ENCODE data around the gene THRAP3. TPM values are rescaled to one million over a fixed set of nuclear protein-coding genes. Genes with fewer than 3 reads are reported as not detected.

Gene THRAP3
- total and polyA plus RNA-seq, 9 of the 15 experiments (the other 6 are each of a cell fraction or from before 2014, with no cell fraction given) = 66.2 to 135 (median 113) TPM

DNA sequence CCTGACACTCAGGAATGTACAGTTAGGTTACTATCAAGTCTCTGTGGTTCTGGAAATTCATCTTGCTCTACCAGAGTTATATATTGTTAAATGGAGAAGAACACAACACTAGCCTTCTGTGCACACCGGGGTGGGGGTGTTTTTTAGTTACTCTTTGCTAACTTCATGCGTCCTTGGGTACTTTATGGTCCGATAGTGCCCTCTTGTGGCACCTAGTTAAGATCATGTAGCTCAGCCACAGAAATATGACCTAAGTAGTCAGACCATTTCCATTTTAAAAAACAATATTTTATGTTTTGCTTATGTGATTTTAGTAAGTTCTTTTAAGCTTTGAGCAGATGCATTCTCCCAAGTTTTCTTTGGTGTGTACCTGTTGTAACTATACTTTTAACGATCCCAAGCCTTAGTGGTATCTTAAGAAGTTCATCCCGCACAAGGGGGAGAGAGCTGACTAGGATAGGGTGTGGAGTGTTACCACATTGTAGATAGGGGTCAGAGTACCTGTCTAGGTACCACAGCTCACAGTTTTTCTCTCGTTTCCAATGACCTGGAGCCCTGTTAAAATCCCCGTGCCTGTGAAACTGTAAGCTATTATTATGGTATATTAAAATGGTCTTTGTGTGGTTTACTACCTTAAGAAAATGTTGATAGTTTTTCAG is 61.3 kb downstream of the THRAP3 start (continued):
- TF ChIP-seq SMC3 (conservative IDR thresholded peaks at IDR 0.05; ENCODE audit: insufficient read depth, low read depth, low read length) (peak; percentile 87), MAFF (IDR thresholded peaks at IDR 0.05; ENCODE audit: low read length) (no peak), THRAP3 (IDR thresholded peaks at IDR 0.05; ENCODE audit: borderline replicate concordance) (no peak)

DNA sequence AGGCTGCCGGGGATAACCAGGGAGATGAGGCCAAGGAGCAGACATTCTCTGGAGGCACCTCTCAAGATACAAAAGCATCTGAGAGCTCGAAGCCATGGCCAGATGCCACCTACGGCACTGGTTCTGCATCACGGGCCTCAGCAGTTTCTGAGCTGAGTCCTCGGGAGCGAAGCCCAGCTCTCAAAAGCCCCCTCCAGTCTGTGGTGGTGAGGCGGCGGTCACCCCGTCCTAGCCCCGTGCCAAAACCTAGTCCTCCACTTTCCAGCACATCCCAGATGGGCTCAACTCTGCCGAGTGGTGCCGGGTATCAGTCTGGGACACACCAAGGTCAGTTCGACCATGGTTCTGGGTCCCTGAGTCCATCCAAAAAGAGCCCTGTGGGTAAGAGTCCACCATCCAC is 62.6 kb downstream of the THRAP3 start:
- BruUV-seq (replicated peaks) = TSS peak; percentile 38
- peaks cover 33% of the 10 kb centered on the region for H3K79me2 ChIP-seq (ENCODE audit: control insufficient read depth, insufficient read depth, low read length)
- POLR2A ChIA-PET = interaction anchor here (1.4 to 2.2 kb wide), 3 partner anchors 13 to 136 kb away, joined by 5 to 20 read pairs (median 5); partner anchors contain the start of gene TRAPPC3
- TF ChIP-seq, protein P1, sequence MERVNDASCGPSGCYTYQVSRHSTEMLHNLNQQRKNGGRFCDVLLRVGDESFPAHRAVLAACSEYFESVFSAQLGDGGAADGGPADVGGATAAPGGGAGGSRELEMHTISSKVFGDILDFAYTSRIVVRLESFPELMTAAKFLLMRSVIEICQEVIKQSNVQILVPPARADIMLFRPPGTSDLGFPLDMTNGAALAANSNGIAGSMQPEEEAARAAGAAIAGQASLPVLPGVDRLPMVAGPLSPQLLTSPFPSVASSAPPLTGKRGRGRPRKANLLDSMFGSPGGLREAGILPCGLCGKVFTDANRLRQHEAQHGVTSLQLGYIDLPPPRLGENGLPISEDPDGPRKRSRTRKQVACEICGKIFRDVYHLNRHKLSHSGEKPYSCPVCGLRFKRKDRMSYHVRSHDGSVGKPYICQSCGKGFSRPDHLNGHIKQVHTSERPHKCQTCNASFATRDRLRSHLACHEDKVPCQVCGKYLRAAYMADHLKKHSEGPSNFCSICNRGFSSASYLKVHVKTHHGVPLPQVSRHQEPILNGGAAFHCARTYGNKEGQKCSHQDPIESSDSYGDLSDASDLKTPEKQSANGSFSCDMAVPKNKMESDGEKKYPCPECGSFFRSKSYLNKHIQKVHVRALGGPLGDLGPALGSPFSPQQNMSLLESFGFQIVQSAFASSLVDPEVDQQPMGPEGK (CRISPR knock-in tag; IDR thresholded peaks at IDR 0.05; ENCODE audit: borderline replicate concordance) = no peak
- no peak for TF ChIP-seq RCOR1 (IDR thresholded peaks at IDR 0.05; ENCODE audit: borderline replicate concordance in 1 of 2, low read depth in 2 of 2, low read length in 2 of 2)
- TF ChIP-seq ZKSCAN8 (CRISPR knock-in tag; IDR thresholded peaks at IDR 0.05) = no peak
- no peak for TF ChIP-seq ZFPM2 (CRISPR knock-in tag; IDR thresholded peaks at IDR 0.05)
- no peak for TF ChIP-seq ZFP1 (CRISPR knock-in tag; IDR thresholded peaks at IDR 0.05)
- TF ChIP-seq, protein P2, sequence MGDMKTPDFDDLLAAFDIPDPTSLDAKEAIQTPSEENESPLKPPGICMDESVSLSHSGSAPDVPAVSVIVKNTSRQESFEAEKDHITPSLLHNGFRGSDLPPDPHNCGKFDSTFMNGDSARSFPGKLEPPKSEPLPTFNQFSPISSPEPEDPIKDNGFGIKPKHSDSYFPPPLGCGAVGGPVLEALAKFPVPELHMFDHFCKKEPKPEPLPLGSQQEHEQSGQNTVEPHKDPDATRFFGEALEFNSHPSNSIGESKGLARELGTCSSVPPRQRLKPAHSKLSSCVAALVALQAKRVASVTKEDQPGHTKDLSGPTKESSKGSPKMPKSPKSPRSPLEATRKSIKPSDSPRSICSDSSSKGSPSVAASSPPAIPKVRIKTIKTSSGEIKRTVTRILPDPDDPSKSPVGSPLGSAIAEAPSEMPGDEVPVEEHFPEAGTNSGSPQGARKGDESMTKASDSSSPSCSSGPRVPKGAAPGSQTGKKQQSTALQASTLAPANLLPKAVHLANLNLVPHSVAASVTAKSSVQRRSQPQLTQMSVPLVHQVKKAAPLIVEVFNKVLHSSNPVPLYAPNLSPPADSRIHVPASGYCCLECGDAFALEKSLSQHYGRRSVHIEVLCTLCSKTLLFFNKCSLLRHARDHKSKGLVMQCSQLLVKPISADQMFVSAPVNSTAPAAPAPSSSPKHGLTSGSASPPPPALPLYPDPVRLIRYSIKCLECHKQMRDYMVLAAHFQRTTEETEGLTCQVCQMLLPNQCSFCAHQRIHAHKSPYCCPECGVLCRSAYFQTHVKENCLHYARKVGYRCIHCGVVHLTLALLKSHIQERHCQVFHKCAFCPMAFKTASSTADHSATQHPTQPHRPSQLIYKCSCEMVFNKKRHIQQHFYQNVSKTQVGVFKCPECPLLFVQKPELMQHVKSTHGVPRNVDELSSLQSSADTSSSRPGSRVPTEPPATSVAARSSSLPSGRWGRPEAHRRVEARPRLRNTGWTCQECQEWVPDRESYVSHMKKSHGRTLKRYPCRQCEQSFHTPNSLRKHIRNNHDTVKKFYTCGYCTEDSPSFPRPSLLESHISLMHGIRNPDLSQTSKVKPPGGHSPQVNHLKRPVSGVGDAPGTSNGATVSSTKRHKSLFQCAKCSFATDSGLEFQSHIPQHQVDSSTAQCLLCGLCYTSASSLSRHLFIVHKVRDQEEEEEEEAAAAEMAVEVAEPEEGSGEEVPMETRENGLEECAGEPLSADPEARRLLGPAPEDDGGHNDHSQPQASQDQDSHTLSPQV (IDR thresholded peaks at IDR 0.05) = no peak

More for the DNA sequence above, 62.6 kb downstream of the THRAP3 start:
- Histone ChIP-seq H2AFZ (ENCODE audit: low read depth, low read length) (no peak overlapping the region), H4K20me1 (replicated peaks; ENCODE audit: control insufficient read depth, insufficient read depth, low read length) (no peaks in the 10 kb centered on the region), H3K9ac (ENCODE audit: insufficient read depth in 1 of 2, low read depth in 2 of 2, low read length in 2 of 2) (no peak overlapping the region), H3K9me1 (ENCODE audit: control insufficient read depth, insufficient read depth, low read length) (no peaks in the 10 kb centered on the region), H3K36me3 (ENCODE audit: control insufficient read depth, insufficient read depth, low read length) (peaks cover 94% of the 10 kb centered on the region), H3K9me3 (replicated peaks; ENCODE audit: control insufficient read depth, insufficient read depth, low read depth, low read length) (no peaks in the 10 kb centered on the region), H3K4me1 (replicated peaks in 1 of 2; ENCODE audit: control insufficient read depth in 2 of 2, insufficient read depth in 2 of 2, low read length in 2 of 2) (no peaks in the 10 kb centered on the region), H3K27ac (ENCODE audit: extremely low read depth, low read depth, low read length) (no peak overlapping the region), H3K4me3 (no peak overlapping the region), H3K4me2 (ENCODE audit: insufficient read depth, low read length) (no peak overlapping the region), H3K27me3 (ENCODE audit: control insufficient read depth in 2 of 2, insufficient read depth in 2 of 2, low read length in 2 of 2) (no peaks in the 10 kb centered on the region)
- DNase-seq (ENCODE audit: extremely low read depth in 1 of 4, low spot score in 3 of 4) = no peak
- intact Hi-C loops (cut with micrococcal nuclease) = loop anchor here (5.0 kb wide), 1 partner anchor 135 kb away; no protein-coding TSS in a partner anchor
- ATAC-seq = no peak
- no peak for FAIRE-seq
- CTCF ChIA-PET (ENCODE audit: low intra/inter-chr PET ratio) = interaction anchor here (4.3 to 6.0 kb wide), 2 partner anchors 137 to 186 kb away, joined by 50 to 98 read pairs; partner anchors contain the start of gene TRAPPC3
- in situ Hi-C loops (cut with MboI) = loop anchor here (5.0 kb wide), 2 partner anchors 135 to 185 kb away; no protein-coding TSS in a partner anchor
- WGBS (ENCODE audit: insufficient coverage, low coverage, missing lambda C conversion rate) = 95% methylated on average over 13 of the region's 13 CpGs

Measured in K562 (cell line).